ENCODE measurements around the gene BRD1. TPM values are rescaled to one million over a fixed set of nuclear protein-coding genes. Genes with fewer than 3 reads are reported as not detected.

The BRD1 gene
- total and polyA plus RNA-seq, 9 of the 15 experiments (the other 6 are each of a cell fraction or from before 2014, with no cell fraction given), result 0.42 to 17.6 (median 5.5) TPM

DNA sequence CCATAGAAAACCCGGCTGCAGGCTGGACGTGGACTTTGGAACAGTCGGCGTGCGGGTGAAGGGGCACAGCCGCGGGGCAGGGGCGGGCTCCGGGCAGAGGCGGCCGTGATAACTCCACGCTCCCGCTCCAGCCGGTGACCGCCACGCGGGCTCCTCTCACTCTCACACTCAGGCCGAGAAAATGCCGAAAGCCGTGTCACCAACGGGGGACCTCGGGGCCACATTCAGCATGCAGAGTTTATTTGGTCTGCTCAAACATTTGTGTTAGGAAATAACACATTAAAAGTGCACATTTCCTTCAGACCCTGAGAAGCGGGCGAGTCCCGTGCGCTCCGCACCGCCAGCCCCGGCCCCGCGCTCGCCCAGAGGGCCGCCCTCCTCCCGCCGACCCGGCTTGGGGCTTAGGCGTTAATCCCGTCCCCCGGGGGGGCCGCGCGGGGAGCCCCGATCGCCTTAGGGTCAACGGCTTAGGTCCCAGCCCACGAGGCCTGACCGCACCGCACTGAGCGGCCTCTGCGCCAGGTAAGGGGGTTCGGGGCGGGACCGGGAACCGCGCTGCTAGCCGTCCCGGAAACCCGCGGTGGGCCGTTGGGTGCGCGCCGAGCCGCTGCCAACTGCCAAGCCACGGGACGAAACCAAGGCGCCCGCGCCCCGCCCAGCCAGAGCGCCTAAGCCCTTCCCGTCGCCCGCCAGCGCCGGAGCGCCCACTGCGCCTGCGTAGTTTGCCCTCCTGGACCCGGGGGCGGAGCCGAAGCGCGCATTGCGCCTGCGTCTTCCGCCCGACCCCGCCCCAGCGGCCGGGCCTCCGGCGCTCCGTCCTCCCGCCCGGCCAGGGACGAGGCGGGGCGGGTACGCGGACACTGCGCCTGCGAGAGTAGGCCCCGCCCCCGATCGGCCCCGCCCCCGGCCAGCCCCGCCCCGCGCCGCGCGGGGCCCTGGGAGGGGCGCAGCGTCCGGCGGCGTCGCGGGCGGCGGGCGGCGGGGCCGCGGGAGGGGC is 25.5 kb upstream of the BRD1 start, which contains the start of gene ZBED4 (continued):
- TF ChIP-seq, protein P1, sequence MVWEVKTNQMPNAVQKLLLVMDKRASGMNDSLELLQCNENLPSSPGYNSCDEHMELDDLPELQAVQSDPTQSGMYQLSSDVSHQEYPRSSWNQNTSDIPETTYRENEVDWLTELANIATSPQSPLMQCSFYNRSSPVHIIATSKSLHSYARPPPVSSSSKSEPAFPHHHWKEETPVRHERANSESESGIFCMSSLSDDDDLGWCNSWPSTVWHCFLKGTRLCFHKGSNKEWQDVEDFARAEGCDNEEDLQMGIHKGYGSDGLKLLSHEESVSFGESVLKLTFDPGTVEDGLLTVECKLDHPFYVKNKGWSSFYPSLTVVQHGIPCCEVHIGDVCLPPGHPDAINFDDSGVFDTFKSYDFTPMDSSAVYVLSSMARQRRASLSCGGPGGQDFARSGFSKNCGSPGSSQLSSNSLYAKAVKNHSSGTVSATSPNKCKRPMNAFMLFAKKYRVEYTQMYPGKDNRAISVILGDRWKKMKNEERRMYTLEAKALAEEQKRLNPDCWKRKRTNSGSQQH (CRISPR knock-in tag; IDR thresholded peaks at IDR 0.05), result no peak
- no peak for TF ChIP-seq MCM2 (IDR thresholded peaks at IDR 0.05; ENCODE audit: low read depth)
- TF ChIP-seq, protein P2, sequence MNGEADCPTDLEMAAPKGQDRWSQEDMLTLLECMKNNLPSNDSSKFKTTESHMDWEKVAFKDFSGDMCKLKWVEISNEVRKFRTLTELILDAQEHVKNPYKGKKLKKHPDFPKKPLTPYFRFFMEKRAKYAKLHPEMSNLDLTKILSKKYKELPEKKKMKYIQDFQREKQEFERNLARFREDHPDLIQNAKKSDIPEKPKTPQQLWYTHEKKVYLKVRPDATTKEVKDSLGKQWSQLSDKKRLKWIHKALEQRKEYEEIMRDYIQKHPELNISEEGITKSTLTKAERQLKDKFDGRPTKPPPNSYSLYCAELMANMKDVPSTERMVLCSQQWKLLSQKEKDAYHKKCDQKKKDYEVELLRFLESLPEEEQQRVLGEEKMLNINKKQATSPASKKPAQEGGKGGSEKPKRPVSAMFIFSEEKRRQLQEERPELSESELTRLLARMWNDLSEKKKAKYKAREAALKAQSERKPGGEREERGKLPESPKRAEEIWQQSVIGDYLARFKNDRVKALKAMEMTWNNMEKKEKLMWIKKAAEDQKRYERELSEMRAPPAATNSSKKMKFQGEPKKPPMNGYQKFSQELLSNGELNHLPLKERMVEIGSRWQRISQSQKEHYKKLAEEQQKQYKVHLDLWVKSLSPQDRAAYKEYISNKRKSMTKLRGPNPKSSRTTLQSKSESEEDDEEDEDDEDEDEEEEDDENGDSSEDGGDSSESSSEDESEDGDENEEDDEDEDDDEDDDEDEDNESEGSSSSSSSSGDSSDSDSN (IDR thresholded peaks at IDR 0.05; ENCODE audit: borderline replicate concordance in 1 of 2, low read depth in 2 of 2, low read length in 2 of 2), result 0 out of 4 replicates have a peak, but pooled peaks of 1 of the 2 experiments have one; percentile 28
- TF ChIP-seq, protein P3, sequence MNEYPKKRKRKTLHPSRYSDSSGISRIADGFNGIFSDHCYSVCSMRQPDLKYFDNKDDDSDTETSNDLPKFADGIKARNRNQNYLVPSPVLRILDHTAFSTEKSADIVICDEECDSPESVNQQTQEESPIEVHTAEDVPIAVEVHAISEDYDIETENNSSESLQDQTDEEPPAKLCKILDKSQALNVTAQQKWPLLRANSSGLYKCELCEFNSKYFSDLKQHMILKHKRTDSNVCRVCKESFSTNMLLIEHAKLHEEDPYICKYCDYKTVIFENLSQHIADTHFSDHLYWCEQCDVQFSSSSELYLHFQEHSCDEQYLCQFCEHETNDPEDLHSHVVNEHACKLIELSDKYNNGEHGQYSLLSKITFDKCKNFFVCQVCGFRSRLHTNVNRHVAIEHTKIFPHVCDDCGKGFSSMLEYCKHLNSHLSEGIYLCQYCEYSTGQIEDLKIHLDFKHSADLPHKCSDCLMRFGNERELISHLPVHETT (CRISPR knock-in tag; conservative IDR thresholded peaks at IDR 0.05 in 1 of 2, IDR thresholded peaks at IDR 0.05 in 1 of 2), result peak in 1 of 2 experiments; percentile 71; a peak in 1 of 4 replicates
- TF ChIP-seq OTX1 (CRISPR knock-in tag; IDR thresholded peaks at IDR 0.05), result no peak
- peak; percentile 28; the same call in 1 of the 2 replicates for TF ChIP-seq ESRRA (IDR thresholded peaks at IDR 0.05; ENCODE audit: borderline replicate concordance, low read depth)
- peak; percentile 54 for TF ChIP-seq CCNT2 (IDR thresholded peaks at IDR 0.05; ENCODE audit: borderline replicate concordance, extremely low read depth, insufficient read length, low read depth, low read length)
- TF ChIP-seq GTF2E2 (tag; IDR thresholded peaks at IDR 0.05), result 0 out of 2 replicates have a peak, but pooled peaks have one; percentile 39
- TF ChIP-seq POLR2A (conservative IDR thresholded peaks at IDR 0.05), result peak; percentile 86
- TF ChIP-seq SIN3A (IDR thresholded peaks at IDR 0.05; ENCODE audit: borderline replicate concordance in 2 of 2, control insufficient read depth in 1 of 2, low read depth in 2 of 2, low read length in 2 of 2), result 0 out of 4 replicates have a peak, but pooled peaks of 1 of the 2 experiments have one; percentile 20
- TF ChIP-seq KAT7 (CRISPR knock-in tag; IDR thresholded peaks at IDR 0.05; ENCODE audit: borderline replicate concordance), result peak; percentile 56; the same call in 1 of the 2 replicates
- TF ChIP-seq HOMEZ (CRISPR knock-in tag; IDR thresholded peaks at IDR 0.05), result no peak
- TF ChIP-seq SUPT5H (IDR thresholded peaks at IDR 0.05), result peak; percentile 82
- TF ChIP-seq SP1 (CRISPR knock-in tag; IDR thresholded peaks at IDR 0.05), result peak; percentile 53; the same call in 1 of the 2 replicates
- TF ChIP-seq HNRNPH1 (optimal IDR thresholded peaks at IDR 0.05; ENCODE audit: low read depth, low read length), result no peak
- no peak for TF ChIP-seq EZH2 (IDR thresholded peaks at IDR 0.05; ENCODE audit: borderline replicate concordance, low read depth, low read length)
- TF ChIP-seq SMAD4 (CRISPR knock-in tag; conservative IDR thresholded peaks at IDR 0.05), result peak; percentile 64
- TF ChIP-seq HDAC2 (IDR thresholded peaks at IDR 0.05), result no peak
- TF ChIP-seq RAD51 (IDR thresholded peaks at IDR 0.05; ENCODE audit: borderline replicate concordance, low read depth), result no peak

Data from K562 (cell line).